Trophoblast cell (in vitro differentiated cells and primary cell): ENCODE results near the gene SRRM3.
"Not testable (repeated sequence)": the region's sequence is repeated elsewhere in the genome, so short reads cannot be mapped to it uniquely, and the experiment has no call there.

Source experiments
- DNase-seq, 2 donors: peaks; one replicate each; pipeline ENCODE4 v3.0.0-alpha.2; 2016
- H2AFZ ChIP-seq: 2 replicates; pipeline ENCODE4 v1.6.1; 2013; ENCODE audit warnings: low read length, moderate library complexity, mild to moderate bottlenecking; ENCODE audit not compliant: insufficient read depth, poor library complexity
- H2AK5ac ChIP-seq: 2 replicates; pipeline ENCODE4 v1.6.1; 2013; ENCODE audit warnings: mild to moderate bottlenecking, low read length
- H2BK120ac ChIP-seq: 2 replicates; pipeline ENCODE4 v1.6.1; 2013; ENCODE audit warnings: low read length, mild to moderate bottlenecking, moderate library complexity; ENCODE audit not compliant: insufficient read depth, poor library complexity
- H2BK12ac ChIP-seq: 2 replicates; pipeline ENCODE4 v1.6.1; 2013; ENCODE audit warnings: mild to moderate bottlenecking, low read length, moderate library complexity
- H2BK5ac ChIP-seq: 2 replicates; pipeline ENCODE4 v1.6.1; 2013; ENCODE audit warnings: low read length, low read depth, moderate library complexity, mild to moderate bottlenecking; ENCODE audit not compliant: poor library complexity
- H3K14ac ChIP-seq: 2 replicates; pipeline ENCODE4 v1.6.1; 2013; ENCODE audit warnings: mild to moderate bottlenecking, low read length
- H3K18ac ChIP-seq: 2 replicates; pipeline ENCODE4 v1.6.1; 2013; ENCODE audit warnings: mild to moderate bottlenecking, low read length
- H3K23ac ChIP-seq: 2 replicates; pipeline ENCODE4 v1.6.1; 2013; ENCODE audit warnings: low read length
- H3K27ac ChIP-seq: 2 replicates; pipeline ENCODE4 v1.5.1; 2013; ENCODE audit warnings: low read depth, mild to moderate bottlenecking, inconsistent platforms, low read length, moderate library complexity
- H3K27me3 ChIP-seq: 2 replicates; pipeline ENCODE4 v1.6.1; 2013; ENCODE audit warnings: inconsistent platforms, mild to moderate bottlenecking, low read length, moderate library complexity; ENCODE audit not compliant: insufficient read depth
- H3K36me3 ChIP-seq, 2 experiments: 1 replicate in 1 of 2; 2 replicates in 1 of 2; pipeline ENCODE4 v1.6.1; 2013; ENCODE audit warnings: low read length in 2 of 2, mild to moderate bottlenecking in 2 of 2, moderate library complexity in 1 of 2; ENCODE audit not compliant: insufficient read depth in 2 of 2, control insufficient read depth in 1 of 2
- H3K4ac ChIP-seq: 2 replicates; pipeline ENCODE4 v1.6.1; 2013; ENCODE audit warnings: low read depth, mild to moderate bottlenecking, low read length, moderate library complexity
- H3K4me1 ChIP-seq, 2 experiments: 1 replicate in 1 of 2; 2 replicates in 1 of 2; pipeline ENCODE4 v1.6.1; 2013; ENCODE audit warnings: low read length in 2 of 2, mild to moderate bottlenecking in 2 of 2, moderate library complexity in 1 of 2; ENCODE audit not compliant: insufficient read depth in 2 of 2, control insufficient read depth in 1 of 2
- H3K4me2 ChIP-seq: 2 replicates; pipeline ENCODE4 v1.6.1; 2013; ENCODE audit warnings: inconsistent platforms, mild to moderate bottlenecking, low read length, moderate library complexity
- H3K4me3 ChIP-seq: 2 replicates; pipeline ENCODE4 v1.5.1; 2013; ENCODE audit warnings: mild to moderate bottlenecking, low read depth, low read length, inconsistent platforms
- H3K79me1 ChIP-seq: one replicate; pipeline ENCODE4 v1.6.1; 2013; ENCODE audit warnings: low read length
- H3K79me2 ChIP-seq: 2 replicates; pipeline ENCODE4 v1.6.1; 2013; ENCODE audit warnings: low read length, mild to moderate bottlenecking; ENCODE audit not compliant: control insufficient read depth, insufficient read depth, poor library complexity
- H3K9ac ChIP-seq: 2 replicates; pipeline ENCODE4 v1.6.1; 2013; ENCODE audit warnings: mild to moderate bottlenecking, low read length
- H3K9me3 ChIP-seq: 2 replicates; pipeline ENCODE4 v1.6.1; 2013; ENCODE audit warnings: low read depth, mild to moderate bottlenecking, control low read depth, inconsistent platforms, low read length; ENCODE audit not compliant: insufficient read depth
- H4K12ac ChIP-seq: 2 replicates; pipeline ENCODE4 v1.6.1; 2013; ENCODE audit warnings: low read depth, mild to moderate bottlenecking, low read length, moderate library complexity
- H4K8ac ChIP-seq: 2 replicates; pipeline ENCODE4 v1.6.1; 2013; ENCODE audit warnings: low read depth, mild to moderate bottlenecking, low read length, moderate library complexity
- H4K91ac ChIP-seq: one replicate; pipeline ENCODE4 v1.6.1; 2013; ENCODE audit warnings: low read depth, mild to moderate bottlenecking, low read length, moderate library complexity
- WGBS: extraction: QIAGEN DNeasy Blood & Tissue Kit; methylation state at CpG from one replicate; pipeline ENCODE4 v1.1.7; 2013; ENCODE audit warnings: missing lambda C conversion rate; ENCODE audit not compliant: insufficient read length, insufficient coverage; ENCODE audit errors: extremely low coverage; 5-methylcytosine and 5-hydroxymethylcytosine counted together

SRRM3 gene

GRCh38 chr7:76302347-76303201, 100.9 kb downstream of the SRRM3 start, which contains the start of gene HSPB1:
Gene HSPB1 (plus strand): TSS chr7:76302673. CDS start chr7:76302713, 40 bp downstream.
- peak within 1 kb of the TSS; percentile 25 for H3K4ac ChIP-seq
- H3K9me3 ChIP-seq: no peaks in the 10 kb centered on the region
- peak within 1 kb of the TSS; percentile 98 for H3K18ac ChIP-seq
- peak; percentile 87 to 91 for DNase-seq
- H3K9ac ChIP-seq: peak within 1 kb of the TSS; percentile 75
- H3K4me2 ChIP-seq: peak within 1 kb of the TSS; percentile 66
- H3K4me3 ChIP-seq: peak within 1 kb of the TSS; percentile 83
- H3K4me1 ChIP-seq: peaks cover 19 to 29% of the 10 kb centered on the region in 2 experiments
- WGBS: no CpG with 5 or more reads among the region's 75 CpGs
- H2AK5ac ChIP-seq: peak within 1 kb of the TSS; percentile 84
- H3K79me2 ChIP-seq: peaks cover 10% of the 10 kb centered on the region
- H2AFZ ChIP-seq: peak within 1 kb of the TSS; percentile 52
- H2BK5ac ChIP-seq: peak within 1 kb of the TSS; percentile 86
- H3K27me3 ChIP-seq: no peaks in the 10 kb centered on the region
- no peak within 1 kb of the TSS for H3K23ac ChIP-seq
- peak within 1 kb of the TSS; percentile 82 for H2BK120ac ChIP-seq
- H3K79me1 ChIP-seq: peaks cover 39% of the 10 kb centered on the region
- peak within 1 kb of the TSS; percentile 95 for H4K91ac ChIP-seq
- peak within 1 kb of the TSS; percentile 82 for H4K12ac ChIP-seq
- peak within 1 kb of the TSS; percentile 94 for H3K14ac ChIP-seq
- H2BK12ac ChIP-seq: peak within 1 kb of the TSS; percentile 96
- H4K8ac ChIP-seq: peak within 1 kb of the TSS; percentile 91
- H3K27ac ChIP-seq: peak within 1 kb of the TSS; percentile 83
- H3K36me3 ChIP-seq: peaks cover 8 to 10% of the 10 kb centered on the region in 2 experiments

GRCh38 chr7:76303202-76304147, 101.8 kb downstream of the SRRM3 start:
- Histone ChIP-seq H3K27ac (peak overlapping the region; percentile 83), H2BK5ac (peak overlapping the region; percentile 55), H3K79me2 (peaks cover 10% of the 10 kb centered on the region), H3K4me2 (peak overlapping the region; percentile 66), H3K9ac (peak overlapping the region; percentile 75), H3K36me3 (peaks cover 8 to 10% of the 10 kb centered on the region in 2 experiments), H3K9me3 (no peaks in the 10 kb centered on the region), H3K23ac (no peak overlapping the region), H3K4ac (peak overlapping the region; percentile 25), H3K4me1 (peaks cover 17 to 27% of the 10 kb centered on the region in 2 experiments), H2AK5ac (peak overlapping the region; percentile 84), H4K12ac (peak overlapping the region; percentile 82), H2BK12ac (peak overlapping the region; percentile 63), H3K14ac (peak overlapping the region; percentile 87), H3K4me3 (peak overlapping the region; percentile 83), H4K91ac (peak overlapping the region; percentile 95), H2BK120ac (peak overlapping the region; percentile 52), H3K18ac (peak overlapping the region; percentile 98), H2AFZ (no peak overlapping the region), H4K8ac (peak overlapping the region; percentile 77), H3K27me3 (no peaks in the 10 kb centered on the region), H3K79me1 (peaks cover 39% of the 10 kb centered on the region)
- peak; percentile 67 to 83 for DNase-seq
- no CpG with 5 or more reads among the region's 56 CpGs for WGBS

- H4K8ac ChIP-seq: peak overlapping the region; percentile 37
- peak overlapping the region; percentile 25 for H3K18ac ChIP-seq
- no peak overlapping the region for H3K4me2 ChIP-seq
- H3K79me1 ChIP-seq: peaks cover 30% of the 10 kb centered on the region
- H3K14ac ChIP-seq: peak overlapping the region; percentile 9
- DNase-seq: peak in 1 of 2 donors; percentile 40
- peak overlapping the region; percentile 45 for H2BK12ac ChIP-seq
- H3K9ac ChIP-seq: no peak overlapping the region
- peaks cover 17 to 24% of the 10 kb centered on the region in 2 experiments for H3K4me1 ChIP-seq
- H2BK5ac ChIP-seq: no peak overlapping the region
- H3K4ac ChIP-seq: no peak overlapping the region
- H3K36me3 ChIP-seq: peaks cover 8 to 10% of the 10 kb centered on the region in 2 experiments
- peaks cover 10% of the 10 kb centered on the region for H3K79me2 ChIP-seq
- peaks cover 2% of the 10 kb centered on the region for H3K9me3 ChIP-seq
- peak overlapping the region; percentile 52 for H4K91ac ChIP-seq
- H2AK5ac ChIP-seq: peak overlapping the region; percentile 66
- no peak overlapping the region for H3K4me3 ChIP-seq
- H3K27me3 ChIP-seq: no peaks in the 10 kb centered on the region
- no peak overlapping the region for H2AFZ ChIP-seq
- peak overlapping the region; percentile 8 for H3K27ac ChIP-seq
- H4K12ac ChIP-seq: no peak overlapping the region
- WGBS: no CpG with 5 or more reads among the region's 10 CpGs
- H2BK120ac ChIP-seq: peak overlapping the region; percentile 67
- no peak overlapping the region for H3K23ac ChIP-seq
Measured at GRCh38 chr7:76304888-76305375, 103.2 kb downstream of the SRRM3 start.

- H3K79me2 ChIP-seq, H4K8ac ChIP-seq, H2AFZ ChIP-seq, H2BK12ac ChIP-seq, H2BK120ac ChIP-seq, H3K4me2 ChIP-seq, H2AK5ac ChIP-seq, H4K12ac ChIP-seq, H3K36me3 ChIP-seq, H3K27me3 ChIP-seq, H3K18ac ChIP-seq, H3K4ac ChIP-seq, H3K27ac ChIP-seq, H3K9me3 ChIP-seq, H3K14ac ChIP-seq, H3K23ac ChIP-seq, H4K91ac ChIP-seq, H2BK5ac ChIP-seq, DNase-seq, H3K9ac ChIP-seq, H3K4me3 ChIP-seq: not testable (repeated sequence)
- peaks cover 14 to 20% of the 10 kb centered on the region in 2 experiments for H3K4me1 ChIP-seq
- no CpG with 5 or more reads among the region's 12 CpGs for WGBS
- H3K79me1 ChIP-seq: peaks cover 12% of the 10 kb centered on the region
Measured at GRCh38 chr7:76308874-76309273, 107.2 kb downstream of the SRRM3 start.
